HG03521 (cell line): ENCODE data around the gene C2orf78.

Experiments used
- ATAC-seq: cut with Tn5 transposase; IDR thresholded peaks from one replicate; pipeline ENCODE4 v1.9.1; 2021; ENCODE audit warnings: mild to moderate bottlenecking, moderate library complexity; ENCODE audit not compliant: unreplicated experiment

Gene C2orf78

GRCh38 chr2:73837847-73838585 lies 54.0 kb downstream of the C2orf78 start:
- no peak for ATAC-seq

- ATAC-seq = no peak
Measured at GRCh38 chr2:73838889-73839534, 55.0 kb downstream of the C2orf78 start.

GRCh38 chr2:73839653-73840411 lies 55.8 kb downstream of the C2orf78 start:
- ATAC-seq = no peak

GRCh38 chr2:73841912-73842738 lies 58.1 kb downstream of the C2orf78 start:
- no peak for ATAC-seq

GRCh38 chr2:73842739-73843019 lies 58.7 kb downstream of the C2orf78 start:
- no peak for ATAC-seq

- no peak for ATAC-seq
Measured at GRCh38 chr2:73844087-73844486, 60.1 kb downstream of the C2orf78 start.

GRCh38 chr2:73850009-73850408 lies 66.0 kb downstream of the C2orf78 start:
- ATAC-seq = no peak

- no peak for ATAC-seq
Measured at GRCh38 chr2:73851274-73851673, 67.3 kb downstream of the C2orf78 start.

GRCh38 chr2:73852020-73852419 lies 68.0 kb downstream of the C2orf78 start:
- no peak for ATAC-seq

GRCh38 chr2:73855526-73855925 lies 71.5 kb downstream of the C2orf78 start:
- no peak for ATAC-seq

GRCh38 chr2:73856214-73856613 lies 72.2 kb downstream of the C2orf78 start:
- ATAC-seq = no peak

- ATAC-seq = no peak
Measured at GRCh38 chr2:73859721-73860586, 76.0 kb downstream of the C2orf78 start.

GRCh38 chr2:73862987-73863386 lies 79.0 kb downstream of the C2orf78 start:
- ATAC-seq = no peak
